Frontal cortex (tissue), 4 donors: Measurements from ENCODE around the gene CCDC93. TPM values are rescaled to one million over a fixed set of nuclear protein-coding genes. Genes with fewer than 3 reads are reported as not detected.

Experiments
- DNase-seq, 2 donors: peaks; one replicate each; pipeline ENCODE4 v3.0.0; 2012; ENCODE audit warnings: low spot score in 2 of 2
- FAIRE-seq: peaks from 2 replicates; lab custom pipeline; 2012; peaks lifted over from hg19 to GRCh38; lab: Jason Lieb, UNC
- total RNA-seq: library from RNA; depleted of rRNA; stranded (reverse); fragments of >200 nt; gene quantifications from one replicate; pipeline ENCODE4 v1.2.3, GENCODE V29; 2014
- donor health status: control.
- donor health status: control.
- donor health status: control.

The CCDC93 gene
- total RNA-seq, 1 donor from 2014 or later = 25.7 TPM

- DNase-seq (no peak), FAIRE-seq (no peak)
Observed at GRCh38 chr2:117996525-117996924, 17.3 kb downstream of the CCDC93 start.

- FAIRE-seq = no peak
- no peak for DNase-seq
Observed at GRCh38 chr2:117994729-117995128, 19.1 kb downstream of the CCDC93 start.

GRCh38 chr2:117989854-117990438 lies 23.9 kb downstream of the CCDC93 start:
- FAIRE-seq = no peak
- no peak for DNase-seq

- DNase-seq = no peak
- FAIRE-seq = no peak
Observed at GRCh38 chr2:117987121-117987520, 26.7 kb downstream of the CCDC93 start.

- no peak for FAIRE-seq
Observed at GRCh38 chr2:117985092-117985491, 28.8 kb downstream of the CCDC93 start.

GRCh38 chr2:117984208-117984607 lies 29.7 kb downstream of the CCDC93 start:
- DNase-seq (no peak), FAIRE-seq (no peak)

More at GRCh38 chr2:117985092-117985491, 28.8 kb downstream of the CCDC93 start:
- no peak for DNase-seq

- no peak for FAIRE-seq
- no peak for DNase-seq
Observed at GRCh38 chr2:117983040-117983439, 30.8 kb downstream of the CCDC93 start.

GRCh38 chr2:117982376-117983033 lies 31.4 kb downstream of the CCDC93 start:
- FAIRE-seq = no peak
- no peak for DNase-seq

- DNase-seq (no peak), FAIRE-seq (no peak)
Observed at GRCh38 chr2:117981810-117982209, 32.1 kb downstream of the CCDC93 start.

- FAIRE-seq (no peak), DNase-seq (no peak)
Observed at GRCh38 chr2:117980783-117981676, 32.8 kb downstream of the CCDC93 start.

GRCh38 chr2:117979911-117980701 lies 33.8 kb downstream of the CCDC93 start:
- FAIRE-seq = no peak

GRCh38 chr2:117977696-117978095 lies 36.2 kb downstream of the CCDC93 start:
- DNase-seq (no peak), FAIRE-seq (no peak)

More at GRCh38 chr2:117979911-117980701, 33.8 kb downstream of the CCDC93 start:
- no peak for DNase-seq

- DNase-seq (no peak), FAIRE-seq (no peak)
Observed at GRCh38 chr2:117976581-117976980, 37.3 kb downstream of the CCDC93 start.

- no peak for FAIRE-seq
- no peak for DNase-seq
Observed at GRCh38 chr2:117973498-117974082, 40.3 kb downstream of the CCDC93 start.

- DNase-seq = no peak
- no peak for FAIRE-seq
Observed at GRCh38 chr2:117972476-117973123, 41.3 kb downstream of the CCDC93 start.

GRCh38 chr2:117968722-117969121 lies 45.1 kb downstream of the CCDC93 start:
- FAIRE-seq = no peak
- DNase-seq = no peak

- FAIRE-seq (no peak), DNase-seq (no peak)
Observed at GRCh38 chr2:117967977-117968718, 45.7 kb downstream of the CCDC93 start.

- FAIRE-seq (no peak), DNase-seq (no peak)
Observed at GRCh38 chr2:117963446-117963845, 50.4 kb downstream of the CCDC93 start.
